HepG2 (cell line): ENCODE data around the gene TTC29.

Experiments
- FOXP1 ChIP-seq, 2 experiments: fragments of 450-650 bp in 1 of 2; IDR thresholded peaks; 2 replicates each; pipeline ENCODE4 v1.6.1; 2017 to 2018; ENCODE audit warnings: antibody characterized with exemption in 1 of 2
- KDM1A ChIP-seq: IDR thresholded peaks from 2 replicates; pipeline ENCODE4 v1.6.1; 2016; ENCODE audit warnings: missing compliant biosample characterization
- MXD4 ChIP-seq: IDR thresholded peaks from 2 replicates; pipeline ENCODE4 v1.6.1; 2016; ENCODE audit warnings: mild to moderate bottlenecking, missing biosample characterization, missing genetic modification reagents
- MYC ChIP-seq: sonication (generic); formaldehyde crosslinking; IDR thresholded peaks from 2 replicates; pipeline ENCODE4 v1.9.0; 2021; ENCODE audit warnings: missing genetic modification reagents, borderline replicate concordance
- NFIC ChIP-seq: IDR thresholded peaks from 2 replicates; pipeline ENCODE4 v1.6.1; 2012; ENCODE audit warnings: mild to moderate bottlenecking, low read length, inconsistent platforms
- RXRA ChIP-seq: sonication (generic); formaldehyde crosslinking; IDR thresholded peaks from 2 replicates; pipeline ENCODE4 v1.5.1; 2020; ENCODE audit warnings: missing genetic modification reagents
- ZNF138 ChIP-seq: sonication (generic); formaldehyde crosslinking; IDR thresholded peaks from 2 replicates; pipeline ENCODE4 v1.5.0; 2020; ENCODE audit warnings: mild to moderate bottlenecking, low read depth, missing genetic modification reagents
- ZNF75D ChIP-seq: sonication (generic); formaldehyde crosslinking; IDR thresholded peaks from 2 replicates; pipeline ENCODE4 v1.8.1; 2023; ENCODE audit warnings: missing genetic modification reagents, mild to moderate bottlenecking, borderline replicate concordance
- TF ChIP-seq, protein P1 (sequence below): sonication (generic); formaldehyde crosslinking; IDR thresholded peaks from 2 replicates; pipeline ENCODE4 v1.4.0; 2020; ENCODE audit warnings: missing genetic modification reagents
- TF ChIP-seq, protein P2 (sequence below), 2 experiments: IDR thresholded peaks; 2 replicates each; pipeline ENCODE4 v1.6.1; 2011 to 2012; ENCODE audit warnings: low read length in 2 of 2, borderline replicate concordance in 1 of 2, low read depth in 1 of 2, mild to moderate bottlenecking in 1 of 2, moderate library complexity in 1 of 2
- TF ChIP-seq, protein P3 (sequence below): sonication (generic); formaldehyde crosslinking; IDR thresholded peaks from 2 replicates; pipeline ENCODE4 v1.5.0; 2020; ENCODE audit warnings: mild to moderate bottlenecking, low read depth, missing genetic modification reagents, borderline replicate concordance
- TF ChIP-seq, protein P4 (sequence below), 2 experiments: fragments of 450-650 bp in 1 of 2; sonication (generic) in 1 of 2; formaldehyde crosslinking; IDR thresholded peaks; 2 replicates each; pipeline versions ENCODE4 v1.5.0 to v1.8.0; 2020 to 2022; ENCODE audit warnings: mild to moderate bottlenecking in 1 of 2, missing genetic modification reagents in 1 of 2
- TF ChIP-seq, protein P5 (sequence below): IDR thresholded peaks from 2 replicates; pipeline ENCODE4 v1.6.1; 2016

DNA sequence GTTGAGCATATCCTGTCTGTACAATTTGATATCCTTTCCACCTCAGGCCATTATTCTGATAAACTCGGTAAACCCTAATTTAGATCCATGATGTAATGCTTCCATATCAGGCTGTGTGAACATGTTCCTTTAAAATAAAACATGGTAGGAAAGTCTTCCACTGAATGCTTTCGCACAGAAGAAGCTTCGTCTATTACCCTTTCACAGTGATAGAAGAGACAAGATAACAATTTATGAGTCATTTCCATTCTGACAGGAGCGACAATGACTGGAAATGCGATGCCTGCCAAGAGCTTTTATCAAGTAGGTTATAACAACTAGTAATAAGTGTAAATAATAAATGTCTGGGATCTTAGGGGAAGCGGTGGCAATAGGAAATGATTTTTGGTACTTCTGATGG, 98.8 kb downstream of the TTC29 start:
- TF ChIP-seq, protein P1, sequence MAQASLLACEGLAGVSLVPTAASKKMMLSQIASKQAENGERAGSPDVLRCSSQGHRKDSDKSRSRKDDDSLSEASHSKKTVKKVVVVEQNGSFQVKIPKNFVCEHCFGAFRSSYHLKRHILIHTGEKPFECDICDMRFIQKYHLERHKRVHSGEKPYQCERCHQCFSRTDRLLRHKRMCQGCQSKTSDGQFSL = no peak
- TF ChIP-seq, protein P2, sequence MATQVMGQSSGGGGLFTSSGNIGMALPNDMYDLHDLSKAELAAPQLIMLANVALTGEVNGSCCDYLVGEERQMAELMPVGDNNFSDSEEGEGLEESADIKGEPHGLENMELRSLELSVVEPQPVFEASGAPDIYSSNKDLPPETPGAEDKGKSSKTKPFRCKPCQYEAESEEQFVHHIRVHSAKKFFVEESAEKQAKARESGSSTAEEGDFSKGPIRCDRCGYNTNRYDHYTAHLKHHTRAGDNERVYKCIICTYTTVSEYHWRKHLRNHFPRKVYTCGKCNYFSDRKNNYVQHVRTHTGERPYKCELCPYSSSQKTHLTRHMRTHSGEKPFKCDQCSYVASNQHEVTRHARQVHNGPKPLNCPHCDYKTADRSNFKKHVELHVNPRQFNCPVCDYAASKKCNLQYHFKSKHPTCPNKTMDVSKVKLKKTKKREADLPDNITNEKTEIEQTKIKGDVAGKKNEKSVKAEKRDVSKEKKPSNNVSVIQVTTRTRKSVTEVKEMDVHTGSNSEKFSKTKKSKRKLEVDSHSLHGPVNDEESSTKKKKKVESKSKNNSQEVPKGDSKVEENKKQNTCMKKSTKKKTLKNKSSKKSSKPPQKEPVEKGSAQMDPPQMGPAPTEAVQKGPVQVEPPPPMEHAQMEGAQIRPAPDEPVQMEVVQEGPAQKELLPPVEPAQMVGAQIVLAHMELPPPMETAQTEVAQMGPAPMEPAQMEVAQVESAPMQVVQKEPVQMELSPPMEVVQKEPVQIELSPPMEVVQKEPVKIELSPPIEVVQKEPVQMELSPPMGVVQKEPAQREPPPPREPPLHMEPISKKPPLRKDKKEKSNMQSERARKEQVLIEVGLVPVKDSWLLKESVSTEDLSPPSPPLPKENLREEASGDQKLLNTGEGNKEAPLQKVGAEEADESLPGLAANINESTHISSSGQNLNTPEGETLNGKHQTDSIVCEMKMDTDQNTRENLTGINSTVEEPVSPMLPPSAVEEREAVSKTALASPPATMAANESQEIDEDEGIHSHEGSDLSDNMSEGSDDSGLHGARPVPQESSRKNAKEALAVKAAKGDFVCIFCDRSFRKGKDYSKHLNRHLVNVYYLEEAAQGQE (IDR thresholded peaks at IDR 0.05; ENCODE audit: borderline replicate concordance in 1 of 2, low read depth in 1 of 2, low read length in 2 of 2) = no peak
- TF ChIP-seq, protein P3, sequence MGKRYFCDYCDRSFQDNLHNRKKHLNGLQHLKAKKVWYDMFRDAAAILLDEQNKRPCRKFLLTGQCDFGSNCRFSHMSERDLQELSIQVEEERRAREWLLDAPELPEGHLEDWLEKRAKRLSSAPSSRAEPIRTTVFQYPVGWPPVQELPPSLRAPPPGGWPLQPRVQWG = no peak
- TF ChIP-seq NFIC (no peak), ZNF138 (CRISPR knock-in tag) (no peak), KDM1A (no peak), MYC (CRISPR knock-in tag) (no peak), MXD4 (CRISPR knock-in tag) (no peak), ZNF75D (CRISPR knock-in tag) (no peak), RXRA (CRISPR knock-in tag) (no peak), FOXP1 (IDR thresholded peaks at IDR 0.05) (no peak), FOXP1 (CRISPR knock-in tag; IDR thresholded peaks at IDR 0.05) (no peak)
- TF ChIP-seq, protein P4, sequence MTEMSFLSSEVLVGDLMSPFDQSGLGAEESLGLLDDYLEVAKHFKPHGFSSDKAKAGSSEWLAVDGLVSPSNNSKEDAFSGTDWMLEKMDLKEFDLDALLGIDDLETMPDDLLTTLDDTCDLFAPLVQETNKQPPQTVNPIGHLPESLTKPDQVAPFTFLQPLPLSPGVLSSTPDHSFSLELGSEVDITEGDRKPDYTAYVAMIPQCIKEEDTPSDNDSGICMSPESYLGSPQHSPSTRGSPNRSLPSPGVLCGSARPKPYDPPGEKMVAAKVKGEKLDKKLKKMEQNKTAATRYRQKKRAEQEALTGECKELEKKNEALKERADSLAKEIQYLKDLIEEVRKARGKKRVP (CRISPR knock-in tag; IDR thresholded peaks at IDR 0.05) = no peak
- TF ChIP-seq, protein P5, sequence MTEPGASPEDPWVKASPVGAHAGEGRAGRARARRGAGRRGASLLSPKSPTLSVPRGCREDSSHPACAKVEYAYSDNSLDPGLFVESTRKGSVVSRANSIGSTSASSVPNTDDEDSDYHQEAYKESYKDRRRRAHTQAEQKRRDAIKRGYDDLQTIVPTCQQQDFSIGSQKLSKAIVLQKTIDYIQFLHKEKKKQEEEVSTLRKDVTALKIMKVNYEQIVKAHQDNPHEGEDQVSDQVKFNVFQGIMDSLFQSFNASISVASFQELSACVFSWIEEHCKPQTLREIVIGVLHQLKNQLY = no peak
